ENCODE data around the gene GYG2. TPM values are rescaled to one million over a fixed set of nuclear protein-coding genes. Genes with fewer than 3 reads are reported as not detected.

Gene GYG2
- total RNA-seq, 1 experiment from 2014 or later = not detected

GRCh38 chrX:2892816-2893215 lies 64.1 kb downstream of the GYG2 start:
- BruUV-seq (replicated peaks) = no TSS peak
- ATAC-seq = no peak
- RAD21 ChIA-PET (ENCODE audit: low non-redundant PET in 1 of 2, low total read pairs in 2 of 2, uncharacterized antibody in 2 of 2, unreplicated experiment in 2 of 2) = no interaction called here
- H3K4me1 ChIP-seq (ENCODE audit: control insufficient read depth in 1 of 2, insufficient read depth in 2 of 2, low read length in 2 of 2) = peaks cover 4 to 18% of the 10 kb centered on the region in 2 experiments; a peak in 3 of 4 replicates
- POLR2A ChIA-PET = no interaction called here
- DNase-seq (ENCODE audit: low read depth, low spot score) = no peak
- no peak overlapping the region for H3K4me2 ChIP-seq (ENCODE audit: low read length)
- H3K9me2 ChIP-seq (ENCODE audit: insufficient read depth) = no peaks in the 10 kb centered on the region
- H4K20me1 ChIP-seq (ENCODE audit: insufficient read depth) = no peaks in the 10 kb centered on the region
- no peak overlapping the region for H3K9ac ChIP-seq (ENCODE audit: low read length)
- no peaks in the 10 kb centered on the region for H3K27me3 ChIP-seq (ENCODE audit: insufficient read depth, low read length)
- H3K4me3 ChIP-seq (replicated peaks in 1 of 2; ENCODE audit: low read depth in 1 of 2, low read length in 2 of 2) = no peak overlapping the region
- CTCF ChIA-PET = no interaction called here
- TF ChIP-seq EGR1 (IDR thresholded peaks at IDR 0.05; ENCODE audit: low read depth) = no peak
- no peak for TF ChIP-seq ATF3 (IDR thresholded peaks at IDR 0.05)
- TF ChIP-seq JUND (IDR thresholded peaks at IDR 0.05) = no peak
- no peak for TF ChIP-seq EZH2 (IDR thresholded peaks at IDR 0.05)
- no peak for TF ChIP-seq POLR2AphosphoS5 (IDR thresholded peaks at IDR 0.05; ENCODE audit: low read depth, low read length)
- TF ChIP-seq ZBTB33 (IDR thresholded peaks at IDR 0.05; ENCODE audit: extremely low read depth, insufficient replicate concordance, low read length) = no peak
- no peak for TF ChIP-seq SIN3A (IDR thresholded peaks at IDR 0.05; ENCODE audit: low read depth)
- no peak for TF ChIP-seq ZFX (IDR thresholded peaks at IDR 0.05)
- no peak for TF ChIP-seq SP1 (IDR thresholded peaks at IDR 0.05; ENCODE audit: low read depth)
- no peak for TF ChIP-seq CEBPB (IDR thresholded peaks at IDR 0.05; ENCODE audit: low read depth)
- no peak for TF ChIP-seq REST (IDR thresholded peaks at IDR 0.05; ENCODE audit: low read depth)
- no peak for TF ChIP-seq FOSL1 (IDR thresholded peaks at IDR 0.05; ENCODE audit: low read depth)
- TF ChIP-seq EZH2phosphoT487 (IDR thresholded peaks at IDR 0.05; ENCODE audit: borderline replicate concordance) = no peak
- H2AFZ ChIP-seq (ENCODE audit: low read depth, low read length, poor library complexity, severe bottlenecking) = no peak overlapping the region
- intact Hi-C loops (cut with micrococcal nuclease) = no loop called here
- no peaks in the 10 kb centered on the region for H3K9me3 ChIP-seq (ENCODE audit: control insufficient read depth in 1 of 2, insufficient read depth in 1 of 2, low read depth in 1 of 2, low read length in 2 of 2)
- no peaks in the 10 kb centered on the region for H3K79me2 ChIP-seq (ENCODE audit: insufficient read depth, low read length)
- no peak overlapping the region for H3K27ac ChIP-seq (ENCODE audit: low read depth, low read length)
- H3K36me3 ChIP-seq (ENCODE audit: control insufficient read depth in 1 of 2, insufficient read depth in 2 of 2, low read length in 2 of 2) = no peaks in the 10 kb centered on the region

All from HCT116 (cell line).